Measurements from ENCODE around the gene CHRM2. TPM values are rescaled to one million over a fixed set of nuclear protein-coding genes. Genes with fewer than 3 reads are reported as not detected.

Gene CHRM2
- total RNA-seq, 2 experiments from 2014 or later = not detected

GRCh38 chr7:137006293-137006692 is 137.8 kb downstream of the CHRM2 start:
- no peaks in the 10 kb centered on the region for H3K36me3 Mint-ChIP-seq (ENCODE audit: low read depth)
- no peak overlapping the region for H3K27ac Mint-ChIP-seq
- DNase-seq (no peak), ATAC-seq (no peak)
- POLR2A ChIA-PET = no interaction called here
- intact Hi-C loops (cut with DNase I, micrococcal nuclease) = no loop called here
- H3K4me1 Mint-ChIP-seq = no peaks in the 10 kb centered on the region
- H3K27me3 Mint-ChIP-seq = no peaks in the 10 kb centered on the region
- H3K9me3 Mint-ChIP-seq (ENCODE audit: low read depth) = no peaks in the 10 kb centered on the region
- CTCF ChIA-PET = no interaction called here
- H3K4me3 Mint-ChIP-seq = no peak overlapping the region

- Mint-ChIP-seq H3K4me3 (no peak overlapping the region), H3K27me3 (no peaks in the 10 kb centered on the region), H3K36me3 (ENCODE audit: low read depth) (no peaks in the 10 kb centered on the region), H3K27ac (no peak overlapping the region), H3K4me1 (no peaks in the 10 kb centered on the region), H3K9me3 (ENCODE audit: low read depth) (no peaks in the 10 kb centered on the region)
- DNase-seq (no peak), ATAC-seq (no peak)
- CTCF ChIA-PET = no interaction called here
- POLR2A ChIA-PET = no interaction called here
- intact Hi-C loops (cut with DNase I, micrococcal nuclease) = no loop called here
Observed at GRCh38 chr7:137007001-137007694, 138.7 kb downstream of the CHRM2 start.

GRCh38 chr7:137009404-137009803 is 141.0 kb downstream of the CHRM2 start:
- Mint-ChIP-seq H3K9me3 (ENCODE audit: low read depth) (no peaks in the 10 kb centered on the region), H3K4me1 (no peaks in the 10 kb centered on the region), H3K27ac (no peak overlapping the region), H3K27me3 (no peaks in the 10 kb centered on the region), H3K36me3 (ENCODE audit: low read depth) (no peaks in the 10 kb centered on the region), H3K4me3 (no peak overlapping the region)
- intact Hi-C loops (cut with DNase I, micrococcal nuclease) = no loop called here
- DNase-seq (no peak), ATAC-seq (no peak)
- ChIA-PET POLR2A (no interaction called here), CTCF (no interaction called here)

GRCh38 chr7:137015015-137015414 is 146.6 kb downstream of the CHRM2 start:
- DNase-seq (no peak), ATAC-seq (no peak)
- H3K4me3 Mint-ChIP-seq = no peak overlapping the region
- H3K36me3 Mint-ChIP-seq (ENCODE audit: low read depth) = no peaks in the 10 kb centered on the region
- no peaks in the 10 kb centered on the region for H3K9me3 Mint-ChIP-seq (ENCODE audit: low read depth)
- H3K4me1 Mint-ChIP-seq = no peaks in the 10 kb centered on the region
- no peaks in the 10 kb centered on the region for H3K27me3 Mint-ChIP-seq
- H3K27ac Mint-ChIP-seq = no peak overlapping the region
- ChIA-PET CTCF (no interaction called here), POLR2A (no interaction called here)
- intact Hi-C loops (cut with DNase I, micrococcal nuclease) = no loop called here

DNA sequence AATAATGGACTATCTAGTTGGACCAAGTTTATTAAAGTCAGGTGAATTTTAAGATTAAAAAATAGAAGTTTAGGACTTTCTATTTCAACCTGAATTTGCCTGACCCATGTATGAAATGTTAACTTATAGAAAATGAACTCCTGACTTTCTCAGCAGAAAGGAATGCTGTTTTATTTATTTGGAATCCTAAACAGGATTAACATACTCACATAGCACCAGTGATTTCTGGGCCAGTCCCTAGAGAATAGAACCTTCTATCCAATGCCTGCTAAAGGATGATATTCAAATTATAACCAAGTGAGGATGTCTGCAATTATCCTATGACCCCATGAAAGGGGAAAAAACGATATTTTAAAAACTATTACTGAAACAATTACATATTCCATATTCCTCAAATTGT is 148.8 kb downstream of the CHRM2 start:
- ATAC-seq (no peak), DNase-seq (no peak)
- Mint-ChIP-seq H3K27ac (no peak overlapping the region), H3K9me3 (ENCODE audit: low read depth) (peaks cover 2% of the 10 kb centered on the region), H3K4me1 (no peaks in the 10 kb centered on the region), H3K36me3 (ENCODE audit: low read depth) (no peaks in the 10 kb centered on the region), H3K4me3 (no peak overlapping the region), H3K27me3 (no peaks in the 10 kb centered on the region)
- CTCF ChIA-PET = no interaction called here
- intact Hi-C loops (cut with DNase I, micrococcal nuclease) = no loop called here
- POLR2A ChIA-PET = no interaction called here

DNA sequence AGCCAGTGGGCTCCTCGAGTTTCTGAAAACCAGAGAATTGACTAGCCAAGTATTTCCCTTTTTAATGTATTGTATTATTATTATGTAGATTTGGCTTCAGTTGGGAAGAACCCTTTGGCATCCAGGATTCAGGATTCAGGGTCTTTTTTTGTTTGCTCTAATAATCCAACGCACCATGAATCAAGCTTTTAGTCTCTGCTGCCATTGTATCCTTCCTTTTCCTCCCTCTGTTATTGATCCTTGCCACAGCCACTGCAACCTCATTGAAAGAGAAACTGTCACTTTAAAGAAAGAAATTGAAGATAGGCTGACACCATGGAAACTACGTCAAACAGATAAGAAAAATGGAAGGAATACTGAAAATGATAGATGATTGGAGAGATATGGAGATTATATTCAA is 150.0 kb downstream of the CHRM2 start:
- intact Hi-C loops (cut with DNase I, micrococcal nuclease) = no loop called here
- CTCF ChIA-PET = no interaction called here
- H3K4me1 Mint-ChIP-seq = no peaks in the 10 kb centered on the region

GRCh38 chr7:137020351-137020750 is 151.9 kb downstream of the CHRM2 start:
- no peak overlapping the region for H3K27ac Mint-ChIP-seq
- no peaks in the 10 kb centered on the region for H3K27me3 Mint-ChIP-seq
- ATAC-seq (no peak), DNase-seq (no peak)
- no peaks in the 10 kb centered on the region for H3K4me1 Mint-ChIP-seq
- no peak overlapping the region for H3K4me3 Mint-ChIP-seq
- H3K9me3 Mint-ChIP-seq (ENCODE audit: low read depth) = peaks cover 2% of the 10 kb centered on the region
- POLR2A ChIA-PET = no interaction called here
- no peaks in the 10 kb centered on the region for H3K36me3 Mint-ChIP-seq (ENCODE audit: low read depth)
- CTCF ChIA-PET = no interaction called here
- intact Hi-C loops (cut with DNase I, micrococcal nuclease) = no loop called here

More for the DNA sequence above, 150.0 kb downstream of the CHRM2 start:
- Mint-ChIP-seq H3K9me3 (ENCODE audit: low read depth) (peaks cover 2% of the 10 kb centered on the region), H3K27me3 (no peaks in the 10 kb centered on the region), H3K36me3 (ENCODE audit: low read depth) (no peaks in the 10 kb centered on the region), H3K27ac (no peak overlapping the region), H3K4me3 (no peak overlapping the region)
- POLR2A ChIA-PET = no interaction called here
- ATAC-seq (no peak), DNase-seq (no peak)

GRCh38 chr7:137025469-137026175 is 157.2 kb downstream of the CHRM2 start:
- CTCF ChIA-PET = no interaction called here
- Mint-ChIP-seq H3K27me3 (no peaks in the 10 kb centered on the region), H3K4me1 (no peaks in the 10 kb centered on the region), H3K36me3 (ENCODE audit: low read depth) (no peaks in the 10 kb centered on the region), H3K27ac (no peak overlapping the region), H3K4me3 (no peak overlapping the region), H3K9me3 (ENCODE audit: low read depth) (peaks cover 5% of the 10 kb centered on the region)
- ATAC-seq (no peak), DNase-seq (no peak)
- POLR2A ChIA-PET = interaction anchor here (0.8 kb wide), 1 partner anchor 306 kb away, joined by 3 read pairs; no protein-coding TSS in a partner anchor
- intact Hi-C loops (cut with DNase I, micrococcal nuclease) = no loop called here

DNA sequence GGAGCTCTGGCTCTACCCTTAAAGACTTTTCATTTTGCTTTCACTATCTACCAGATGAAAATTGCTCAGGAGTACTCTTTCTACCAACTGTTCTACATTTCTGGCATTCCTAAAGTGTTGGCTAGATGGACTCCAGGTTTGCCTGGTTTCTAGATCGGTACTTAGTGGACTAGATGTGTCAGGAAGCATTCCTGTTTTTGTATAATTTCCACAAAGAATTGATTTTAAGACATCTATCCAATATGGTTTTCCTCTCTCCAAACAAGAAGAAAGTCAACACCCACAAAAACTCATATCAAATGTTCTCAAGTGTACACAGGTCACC is 157.7 kb downstream of the CHRM2 start:
- Mint-ChIP-seq H3K27me3 (no peaks in the 10 kb centered on the region), H3K9me3 (ENCODE audit: low read depth) (peaks cover 5% of the 10 kb centered on the region), H3K27ac (no peak overlapping the region), H3K4me1 (no peaks in the 10 kb centered on the region), H3K4me3 (no peak overlapping the region), H3K36me3 (ENCODE audit: low read depth) (no peaks in the 10 kb centered on the region)
- intact Hi-C loops (cut with DNase I, micrococcal nuclease) = no loop called here
- ChIA-PET CTCF (no interaction called here), POLR2A (interaction anchor here (0.8 kb wide), 1 partner anchor 305 kb away, joined by 3 read pairs; no protein-coding TSS in a partner anchor)
- DNase-seq = no peak
- no peak for ATAC-seq

DNA sequence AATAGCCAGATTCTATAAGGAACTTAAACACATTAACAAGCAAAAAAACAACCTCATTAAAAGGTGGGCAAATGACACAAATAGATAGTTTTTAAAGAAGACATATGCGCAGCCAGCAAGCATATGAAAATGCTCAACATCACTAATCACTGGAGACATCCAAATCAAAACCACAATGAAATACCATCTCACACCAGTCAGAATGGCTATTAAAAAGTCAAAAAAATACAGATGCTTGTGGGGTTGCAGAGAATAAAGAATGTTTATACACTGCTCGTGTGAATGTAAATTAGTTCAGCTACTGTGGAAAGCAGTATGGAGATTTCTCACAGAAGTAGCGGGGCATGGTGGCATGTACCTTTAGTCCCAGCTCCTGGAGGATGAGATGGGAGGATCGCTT is 164.0 kb downstream of the CHRM2 start:
- intact Hi-C loops (cut with DNase I, micrococcal nuclease) = no loop called here
- Mint-ChIP-seq H3K4me1 (no peaks in the 10 kb centered on the region), H3K27ac (no peak overlapping the region), H3K9me3 (ENCODE audit: low read depth) (peaks cover 3% of the 10 kb centered on the region), H3K4me3 (no peak overlapping the region), H3K36me3 (ENCODE audit: low read depth) (no peaks in the 10 kb centered on the region), H3K27me3 (no peaks in the 10 kb centered on the region)
- ATAC-seq (no peak), DNase-seq (no peak)
- POLR2A ChIA-PET = no interaction called here
- CTCF ChIA-PET = no interaction called here

DNA sequence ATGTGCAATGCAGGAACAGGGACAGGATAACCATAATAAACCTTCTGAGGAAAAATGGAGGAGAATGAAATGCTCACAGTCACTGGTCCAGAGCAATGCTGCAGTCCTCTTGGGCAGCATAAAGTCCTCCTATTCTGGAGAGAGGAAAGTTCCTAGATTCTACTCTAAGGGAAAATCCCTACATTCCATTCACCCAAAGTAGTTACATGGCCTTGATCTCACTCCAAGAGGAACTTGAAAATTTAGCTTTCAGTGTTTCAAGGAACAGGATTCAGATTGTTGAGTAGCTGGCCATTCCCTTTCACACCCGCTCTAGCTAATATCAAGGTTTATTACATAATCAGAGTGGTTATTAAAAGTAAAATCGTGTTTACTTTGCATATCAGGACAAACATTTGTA is 168.3 kb downstream of the CHRM2 start:
- H3K4me1 Mint-ChIP-seq = no peaks in the 10 kb centered on the region
- CTCF ChIA-PET = no interaction called here
- no peaks in the 10 kb centered on the region for H3K36me3 Mint-ChIP-seq (ENCODE audit: low read depth)
- POLR2A ChIA-PET = no interaction called here
- peaks cover 6% of the 10 kb centered on the region for H3K9me3 Mint-ChIP-seq (ENCODE audit: low read depth)
- H3K4me3 Mint-ChIP-seq = no peak overlapping the region
- DNase-seq = no peak
- intact Hi-C loops (cut with DNase I, micrococcal nuclease) = no loop called here
- no peaks in the 10 kb centered on the region for H3K27me3 Mint-ChIP-seq
- no peak overlapping the region for H3K27ac Mint-ChIP-seq
- ATAC-seq = no peak

DNA sequence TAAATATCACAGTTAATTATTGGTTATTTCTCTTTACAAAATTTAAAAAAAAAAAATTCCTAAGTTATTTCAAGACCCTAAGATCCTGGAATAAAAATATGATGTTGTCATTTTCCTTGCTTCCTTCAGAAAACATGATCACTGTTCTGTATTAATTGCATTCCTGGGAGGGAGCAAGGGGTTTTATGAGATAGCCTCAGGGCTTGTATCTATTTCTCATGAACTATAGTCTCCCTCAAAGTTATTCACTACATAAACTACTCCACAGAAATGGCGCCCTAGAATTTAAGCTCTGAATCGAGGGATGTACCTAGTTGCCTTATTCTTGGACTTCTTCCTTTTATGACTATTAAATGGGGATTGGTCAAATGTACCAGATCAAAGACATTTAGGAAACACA is 170.3 kb downstream of the CHRM2 start:
- ChIA-PET POLR2A (no interaction called here), CTCF (no interaction called here)
- Mint-ChIP-seq H3K27ac (no peak overlapping the region), H3K4me1 (no peaks in the 10 kb centered on the region), H3K27me3 (no peaks in the 10 kb centered on the region), H3K4me3 (no peak overlapping the region), H3K9me3 (ENCODE audit: low read depth) (peaks cover 8% of the 10 kb centered on the region), H3K36me3 (ENCODE audit: low read depth) (no peaks in the 10 kb centered on the region)
- intact Hi-C loops (cut with DNase I, micrococcal nuclease) = no loop called here
- DNase-seq (no peak), ATAC-seq (no peak)
